Thyroid gland (tissue), 4 donors: ENCODE results near the gene MPPED1.

ENCODE experiments used
- CTCF ChIP-seq, 6 experiments: fragments of 200-600 bp in 3 of 6; fragments of 450-650 bp in 3 of 6; sonication (generic) in 3 of 6; IDR thresholded peaks; one replicate each; pipeline ENCODE4 v1.5.1; 2016 to 2019; ENCODE audit warnings: antibody characterized with exemption in 6 of 6, mild to moderate bottlenecking in 2 of 6, inconsistent platforms in 1 of 6, moderate library complexity in 1 of 6
- POLR2A ChIP-seq, 2 donors: fragments of 450-650 bp; IDR thresholded peaks; one replicate each; pipeline ENCODE4 v1.6.1; 2017; ENCODE audit warnings: antibody characterized with exemption in 2 of 2, mild to moderate bottlenecking in 2 of 2, moderate library complexity in 1 of 2

DNA sequence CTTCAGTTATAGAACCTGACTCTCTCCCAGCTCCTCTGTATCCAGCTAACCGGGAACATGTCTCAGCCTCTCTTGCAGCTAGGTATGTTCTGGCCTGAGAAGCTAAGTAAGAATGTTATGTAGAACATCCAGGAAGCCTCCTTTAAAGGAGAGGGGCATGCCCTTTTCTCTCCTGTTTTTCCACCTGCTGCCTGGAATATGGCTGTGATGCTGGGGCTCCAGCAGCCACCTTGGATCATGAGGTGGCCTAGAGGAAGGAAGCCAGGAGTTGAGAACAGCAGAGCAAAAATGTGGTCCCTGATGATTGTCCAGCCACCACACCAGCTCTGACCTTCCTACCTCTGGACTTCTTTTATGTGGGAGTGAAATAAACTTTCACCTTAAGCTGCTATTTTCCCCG is 117.6 kb downstream of the MPPED1 start:
- TF ChIP-seq POLR2A (IDR thresholded peaks at IDR 0.05), result no peak
- no peak for TF ChIP-seq CTCF (IDR thresholded peaks at IDR 0.05)
